HCT116 (cell line): Measurements from ENCODE around the gene MX2. TPM values are rescaled to one million over a fixed set of nuclear protein-coding genes. Genes with fewer than 3 reads are reported as not detected.

Source experiments
- ATAC-seq: fragments of 200-7000 bp; cut with Tn5 transposase; 2 replicates; pipeline ENCODE4 v1.9.1; 2020; ENCODE audit warnings: mild to moderate bottlenecking, moderate library complexity
- BruUV-seq: library from RNA; stranded (reverse); fragments of 400-500 nt; replicated peaks from 2 replicates; lab custom pipeline; 2021; lab: Mats Ljungman, UMichigan
- CTCF ChIA-PET: fragments of 300-600 bp; sonication (Branson Sonifier 250); formaldehyde crosslinking; loops from one replicate; lab custom pipeline; 2021; ENCODE audit warnings: antibody characterized with exemption; lab: Charles Lee
- POLR2A ChIA-PET: fragments of 300-600, 350-600 bp; sonication (Branson Sonifier 250); formaldehyde crosslinking; loops from one replicate; lab custom pipeline; 2021; ENCODE audit warnings: antibody characterized with exemption; lab: Charles Lee
- RAD21 ChIA-PET, 2 experiments: fragments of 300-600 bp; sonication (Branson Sonifier 250); formaldehyde crosslinking; loops; one replicate each; lab custom pipeline; 2023; ENCODE audit warnings: low total read pairs in 2 of 2; ENCODE audit not compliant: uncharacterized antibody in 2 of 2, unreplicated experiment in 2 of 2, low non-redundant PET in 1 of 2; lab: Charles Lee
- DNase-seq: peaks from one replicate; pipeline ENCODE4 v3.0.0-alpha.2; 2010; ENCODE audit warnings: low read depth, low spot score
- H2AFZ ChIP-seq: fragments of 200-600 bp; shearing (Covaris generic), sonication (generic); 2 replicates; pipeline ENCODE4 v1.6.1; 2017; ENCODE audit warnings: low read depth, mixed run types, mixed read lengths, antibody characterized with exemption, low read length; ENCODE audit not compliant: poor library complexity, severe bottlenecking
- H3K27ac ChIP-seq: 2 replicates; pipeline ENCODE4 v1.5.1; 2012; ENCODE audit warnings: low read depth, low read length
- H3K27me3 ChIP-seq: fragments of 200-600 bp; sonication (generic); 2 replicates; pipeline ENCODE4 v1.6.1; 2016; ENCODE audit warnings: mixed run types, low read length, mixed read lengths; ENCODE audit not compliant: insufficient read depth
- H3K36me3 ChIP-seq, 2 experiments: fragments of 200-500 bp in 1 of 2; fragments of 200-600 bp in 1 of 2; sonication (Bioruptor generic) in 1 of 2; sonication (generic) in 1 of 2; 2 replicates each; pipeline versions ENCODE4 v1.5.1 to v1.6.1; 2014 to 2016; ENCODE audit warnings: low read length in 2 of 2, inconsistent platforms in 1 of 2, mixed read lengths in 1 of 2, mixed run types in 1 of 2; ENCODE audit not compliant: insufficient read depth in 2 of 2, control insufficient read depth in 1 of 2
- H3K4me1 ChIP-seq, 2 experiments: fragments of 200-600 bp in 1 of 2; sonication (generic) in 1 of 2; 2 replicates each; pipeline versions ENCODE4 v1.5.1 to v1.6.1; 2012 to 2017; ENCODE audit warnings: low read length in 2 of 2, inconsistent platforms in 1 of 2, mild to moderate bottlenecking in 1 of 2, mixed read lengths in 1 of 2, mixed run types in 1 of 2, moderate library complexity in 1 of 2; ENCODE audit not compliant: insufficient read depth in 2 of 2, control insufficient read depth in 1 of 2
- H3K4me2 ChIP-seq: fragments of 200-600 bp; sonication (generic); 2 replicates; pipeline ENCODE4 v1.6.1; 2017; ENCODE audit warnings: mixed run types, low read length, mixed read lengths
- H3K4me3 ChIP-seq, 2 experiments: fragments of 200-600 bp in 1 of 2; sonication (generic) in 1 of 2; replicated peaks in 1 of 2; 2 replicates each; pipeline ENCODE4 v1.5.1; 2011 to 2016; ENCODE audit warnings: low read length in 2 of 2, control low read depth in 1 of 2, low read depth in 1 of 2, mild to moderate bottlenecking in 1 of 2, mixed read lengths in 1 of 2, mixed run types in 1 of 2
- H3K79me2 ChIP-seq: fragments of 200-600 bp; sonication (generic); 2 replicates; pipeline ENCODE4 v1.6.1; 2017; ENCODE audit warnings: mild to moderate bottlenecking, mixed run types, low read length, moderate library complexity, mixed read lengths; ENCODE audit not compliant: insufficient read depth
- H3K9ac ChIP-seq: fragments of 200-600 bp; sonication (generic); 2 replicates; pipeline ENCODE4 v1.6.1; 2016; ENCODE audit warnings: low read length, mixed read lengths
- H3K9me2 ChIP-seq: fragments of 200-600 bp; sonication (generic), shearing (Covaris generic); 2 replicates; pipeline ENCODE4 v1.6.1; 2017; ENCODE audit warnings: mixed run types, mild to moderate bottlenecking, moderate library complexity; ENCODE audit not compliant: insufficient read depth
- H3K9me3 ChIP-seq, 2 experiments: fragments of 200-500 bp in 1 of 2; fragments of 200-600 bp in 1 of 2; sonication (Bioruptor generic) in 1 of 2; sonication (generic) in 1 of 2; 2 replicates each; pipeline ENCODE4 v1.6.1; 2014 to 2017; ENCODE audit warnings: low read length in 2 of 2, mixed read lengths in 2 of 2, inconsistent platforms in 1 of 2, low read depth in 1 of 2, mild to moderate bottlenecking in 1 of 2, mixed run types in 1 of 2, moderate library complexity in 1 of 2; ENCODE audit not compliant: control insufficient read depth in 1 of 2, insufficient read depth in 1 of 2
- H4K20me1 ChIP-seq: fragments of 200-600 bp; sonication (generic), shearing (Covaris generic); 2 replicates; pipeline ENCODE4 v1.6.1; 2017; ENCODE audit warnings: mixed run types, mild to moderate bottlenecking, moderate library complexity; ENCODE audit not compliant: insufficient read depth
- EZH2 ChIP-seq: fragments of 200-600 bp; sonication (generic); IDR thresholded peaks from 2 replicates; pipeline ENCODE4 v1.6.1; 2017; ENCODE audit warnings: antibody characterized with exemption, mixed run types
- EZH2phosphoT487 ChIP-seq: fragments of 200-600 bp; IDR thresholded peaks from 2 replicates; pipeline ENCODE4 v1.6.1; 2018; ENCODE audit warnings: antibody characterized with exemption, borderline replicate concordance
- JUND ChIP-seq: IDR thresholded peaks from 2 replicates; pipeline ENCODE4 v1.6.1; 2012
- RAD21 ChIP-seq: IDR thresholded peaks from 2 replicates; pipeline ENCODE4 v1.6.1; 2012; ENCODE audit warnings: low read depth, mild to moderate bottlenecking
- SRF ChIP-seq: IDR thresholded peaks from 2 replicates; pipeline ENCODE4 v1.6.1; 2012; ENCODE audit warnings: low read depth
- TCF7L2 ChIP-seq: IDR thresholded peaks from 2 replicates; pipeline ENCODE4 v1.7.0; 2011; ENCODE audit warnings: borderline replicate concordance, inconsistent platforms; ENCODE audit not compliant: insufficient read depth, insufficient read length; ENCODE audit errors: extremely low read depth
- ZBTB33 ChIP-seq: IDR thresholded peaks from 2 replicates; pipeline ENCODE4 v1.6.1; 2011; ENCODE audit warnings: mild to moderate bottlenecking, low read length, moderate library complexity; ENCODE audit not compliant: insufficient replicate concordance; ENCODE audit errors: extremely low read depth
- intact Hi-C: fragments of 100-400 bp; cut with micrococcal nuclease; formaldehyde crosslinking; loops from 2 replicates; pipeline ENCODE4 v1.10.0; 2022
- total RNA-seq: library from RNA; stranded (reverse); gene quantifications from one replicate; pipeline ENCODE4 v1.2.1, GENCODE V29; 2021; ENCODE audit not compliant: unreplicated experiment

MX2 gene
- total RNA-seq, 1 experiment from 2014 or later: 0.22 TPM

GRCh38 chr21:41357546-41357945 is 4.3 kb upstream of the MX2 start:
- peaks cover 17% of the 10 kb centered on the region for H3K27me3 ChIP-seq
- H3K9ac ChIP-seq: no peak overlapping the region
- TF ChIP-seq EZH2: no peak
- no peak for TF ChIP-seq EZH2phosphoT487
- no peak for TF ChIP-seq SRF
- TF ChIP-seq ZBTB33: no peak
- TF ChIP-seq RAD21: no peak
- no peak for TF ChIP-seq JUND
- no peak for TF ChIP-seq TCF7L2
- H3K9me3 ChIP-seq: no peaks in the 10 kb centered on the region
- H3K36me3 ChIP-seq: no peaks in the 10 kb centered on the region
- ChIA-PET CTCF (no interaction called here), RAD21 (no interaction called here), POLR2A (no interaction called here)
- ATAC-seq: no peak
- no peaks in the 10 kb centered on the region for H3K9me2 ChIP-seq
- no peak overlapping the region for H2AFZ ChIP-seq
- intact Hi-C loops: no loop called here
- no peak overlapping the region for H3K4me2 ChIP-seq
- no peaks in the 10 kb centered on the region for H3K4me1 ChIP-seq
- no peak overlapping the region for H3K27ac ChIP-seq
- H3K4me3 ChIP-seq: no peak overlapping the region
- no peaks in the 10 kb centered on the region for H3K79me2 ChIP-seq
- no peak for DNase-seq
- BruUV-seq: no TSS peak
- H4K20me1 ChIP-seq: no peaks in the 10 kb centered on the region
